Right lobe of liver (tissue), 6 donors: ENCODE data around the gene MCTP1. TPM values are rescaled to one million over a fixed set of nuclear protein-coding genes. Genes with fewer than 3 reads are reported as not detected.

ENCODE experiments used
- ATAC-seq, 4 donors: fragments of 200-7000 bp; cut with Tn5 transposase; one replicate each; pipeline ENCODE4 v1.9.1; 2020; ENCODE audit warnings: mild to moderate bottlenecking in 4 of 4, moderate library complexity in 4 of 4
- DNase-seq, 3 donors: peaks; one replicate each; pipeline ENCODE4 v3.0.0-alpha.2; 2020
- H3K27ac ChIP-seq, 3 donors: fragments of 200-600 bp; one replicate each; pipeline ENCODE4 v1.8.0; 2022
- H3K27me3 ChIP-seq, 2 donors: fragments of 200-600 bp; one replicate each; pipeline ENCODE4 v1.8.0; 2022
- H3K36me3 ChIP-seq, 4 donors: fragments of 200-600 bp; sonication (generic) in 1 of 4; one replicate each; pipeline versions ENCODE4 v1.5.1 to v1.8.0; 2017 to 2022; ENCODE audit warnings: control low read depth in 1 of 4
- H3K4me1 ChIP-seq, 4 donors: fragments of 200-600 bp; sonication (generic) in 1 of 4; one replicate each; pipeline versions ENCODE4 v1.5.1 to v1.8.0; 2017 to 2022; ENCODE audit warnings: control low read depth in 1 of 4
- H3K4me3 ChIP-seq, 3 donors: fragments of 200-600 bp; one replicate each; pipeline ENCODE4 v1.8.0; 2022
- H3K9me3 ChIP-seq, 4 donors: fragments of 200-600 bp; sonication (generic) in 1 of 4; one replicate each; pipeline versions ENCODE4 v1.5.1 to v1.8.0; 2017 to 2022; ENCODE audit warnings: control low read depth in 1 of 4
- CTCF ChIP-seq, 4 donors: fragments of 200-600 bp in 3 of 4; fragments of 450-650 bp in 1 of 4; IDR thresholded peaks; one replicate each; pipeline versions ENCODE4 v1.5.1 to v1.8.0; 2016 to 2022; ENCODE audit warnings: antibody characterized with exemption in 4 of 4, mild to moderate bottlenecking in 2 of 4
- POLR2A ChIP-seq: fragments of 450-650 bp; IDR thresholded peaks from one replicate; pipeline ENCODE4 v1.6.1; 2017; ENCODE audit warnings: antibody characterized with exemption, mild to moderate bottlenecking
- WGBS: methylation state at CpG from one replicate; pipeline ENCODE4 v1.1.6; 2018; ENCODE audit warnings: low coverage, low lambda C conversion rate; ENCODE audit not compliant: insufficient coverage; ENCODE audit errors: missing lambda C conversion rate; 5-methylcytosine and 5-hydroxymethylcytosine counted together
- intact Hi-C, 2 donors: fragments of 100-400 bp; cut with DNase I; formaldehyde crosslinking; loops; one replicate each; pipeline versions ENCODE4 v1.11.2 to v1.14.1; 2022
- total RNA-seq, 6 experiments: library from RNA; depleted of rRNA in 2 of 6; stranded (reverse); fragments of >200 nt in 2 of 6; fragmentation: NEBNext Ultra II Directional in 3 of 6; extraction: Animal tissue kit (Norgen Biotek cat#: 25700) in 3 of 6; gene quantifications; one replicate each; pipeline versions ENCODE4 v1.1.0 to v1.2.4, GENCODE V29; 2016 to 2023
- donor health status: DM: no; HTN: yes; CAD: no.
- donor health status: DM: no; HTN: no; CAD: no.
- donor health status: DM: no; HTN: no; CAD: no.
- donor health status: DM: no; HTN: yes; CAD: no.
- donor health status: DM: no; HTN: yes; CAD: no.

The MCTP1 gene
- total RNA-seq, 6 experiments from 2014 or later = 1.2 to 5.9 (median 3.5) TPM

DNA sequence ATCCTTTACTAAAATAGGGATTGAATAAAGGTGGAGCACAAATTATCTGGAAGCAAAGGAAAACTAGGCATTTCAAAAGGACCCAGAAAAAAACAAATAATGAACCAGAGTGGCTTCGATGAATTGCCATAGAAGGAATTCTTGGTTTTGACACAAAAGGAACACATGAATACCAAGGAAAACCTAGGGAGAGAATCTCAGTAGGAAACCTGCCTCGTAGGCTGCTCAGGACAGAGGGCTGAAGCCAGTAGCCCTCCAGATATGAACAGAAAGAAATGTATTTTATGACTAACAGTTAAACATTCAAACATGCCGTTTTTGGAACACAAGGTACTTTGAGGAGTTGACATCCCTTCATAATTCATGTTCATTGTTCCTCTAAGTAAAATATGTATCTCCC lies 420.9 kb downstream of the MCTP1 start:
- no peaks in the 10 kb centered on the region for H3K36me3 ChIP-seq
- 54% methylated on average over 3 of the region's 3 CpGs for WGBS
- no peaks in the 10 kb centered on the region for H3K4me1 ChIP-seq
- H3K4me3 ChIP-seq = no peak overlapping the region
- H3K27me3 ChIP-seq = no peaks in the 10 kb centered on the region
- intact Hi-C loops = no loop called here
- TF ChIP-seq POLR2A (no peak), CTCF (IDR thresholded peaks at IDR 0.05) (no peak)
- ATAC-seq (no peak), DNase-seq (no peak)
- no peak overlapping the region for H3K27ac ChIP-seq
- H3K9me3 ChIP-seq = no peaks in the 10 kb centered on the region

GRCh38 chr5:94857111-94857510 lies 427.8 kb downstream of the MCTP1 start:
- no peaks in the 10 kb centered on the region for H3K27me3 ChIP-seq
- no peaks in the 10 kb centered on the region for H3K4me1 ChIP-seq
- H3K9me3 ChIP-seq = no peaks in the 10 kb centered on the region
- H3K36me3 ChIP-seq = no peaks in the 10 kb centered on the region
- no peak overlapping the region for H3K4me3 ChIP-seq
- no peak for DNase-seq
- no peak for TF ChIP-seq POLR2A
- TF ChIP-seq CTCF (IDR thresholded peaks at IDR 0.05) = no peak
- intact Hi-C loops = no loop called here
- no peak overlapping the region for H3K27ac ChIP-seq
- 21% methylated on average over 2 of the region's 2 CpGs for WGBS
- no peak for ATAC-seq

- Histone ChIP-seq H3K27me3 (no peaks in the 10 kb centered on the region), H3K4me3 (no peak overlapping the region), H3K27ac (no peak overlapping the region), H3K4me1 (no peaks in the 10 kb centered on the region), H3K9me3 (no peaks in the 10 kb centered on the region), H3K36me3 (no peaks in the 10 kb centered on the region)
- WGBS = 54% methylated on average over 3 of the region's 3 CpGs
- intact Hi-C loops = no loop called here
- TF ChIP-seq POLR2A = no peak
- no peak for TF ChIP-seq CTCF (IDR thresholded peaks at IDR 0.05)
- DNase-seq (no peak), ATAC-seq (no peak)
Observed at GRCh38 chr5:94856257-94856800, 428.6 kb downstream of the MCTP1 start.

- no peak for TF ChIP-seq POLR2A
- no peak for TF ChIP-seq CTCF (IDR thresholded peaks at IDR 0.05)
- WGBS = 38% methylated on average over 6 of the region's 6 CpGs
- intact Hi-C loops = no loop called here
- H3K27ac ChIP-seq = no peak overlapping the region
- no peaks in the 10 kb centered on the region for H3K9me3 ChIP-seq
- no peak overlapping the region for H3K4me3 ChIP-seq
- no peaks in the 10 kb centered on the region for H3K36me3 ChIP-seq
- H3K4me1 ChIP-seq = no peaks in the 10 kb centered on the region
- DNase-seq (no peak), ATAC-seq (no peak)
- H3K27me3 ChIP-seq = no peaks in the 10 kb centered on the region
Observed at GRCh38 chr5:94855543-94855942, 429.4 kb downstream of the MCTP1 start.

GRCh38 chr5:94853120-94853519 lies 431.8 kb downstream of the MCTP1 start:
- Histone ChIP-seq H3K27ac (no peak overlapping the region), H3K27me3 (no peaks in the 10 kb centered on the region), H3K4me1 (no peaks in the 10 kb centered on the region), H3K36me3 (no peaks in the 10 kb centered on the region), H3K9me3 (no peaks in the 10 kb centered on the region), H3K4me3 (no peak overlapping the region)
- TF ChIP-seq POLR2A (no peak), CTCF (IDR thresholded peaks at IDR 0.05) (no peak)
- intact Hi-C loops = no loop called here
- 38% methylated on average over 2 of the region's 2 CpGs for WGBS
- DNase-seq (no peak), ATAC-seq (no peak)
